SKM-1 treated with dmso at 0.1 percent for 144 hours (cell line): ENCODE data around the gene EME2.

ENCODE experiments used
- DNase-seq: peaks from one replicate; lab custom pipeline; 2025; ENCODE audit not compliant: unreplicated experiment; lab: John Stamatoyannopoulos, UW

The EME2 gene

DNA sequence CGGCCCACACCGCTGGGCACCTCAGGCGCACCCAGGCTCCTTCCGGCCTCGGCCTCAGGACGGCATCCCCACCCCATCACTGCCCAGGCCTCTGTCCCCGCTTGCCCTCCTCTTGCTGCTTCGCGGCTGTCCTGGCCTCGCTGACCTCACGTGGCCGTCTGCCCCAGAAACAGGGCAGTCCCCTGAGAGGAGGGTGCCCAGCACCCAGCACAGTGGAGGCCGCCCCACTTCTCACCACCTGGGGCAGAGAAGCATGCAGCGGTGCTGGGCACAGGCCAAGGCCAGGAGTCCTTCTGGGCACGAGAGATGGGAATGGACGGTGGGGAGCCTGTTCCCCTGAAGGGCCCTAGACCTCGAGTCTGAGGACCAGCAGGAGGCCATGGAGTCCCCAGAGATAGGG, 45.1 kb downstream of the EME2 start:
- DNase-seq: no peak

DNA sequence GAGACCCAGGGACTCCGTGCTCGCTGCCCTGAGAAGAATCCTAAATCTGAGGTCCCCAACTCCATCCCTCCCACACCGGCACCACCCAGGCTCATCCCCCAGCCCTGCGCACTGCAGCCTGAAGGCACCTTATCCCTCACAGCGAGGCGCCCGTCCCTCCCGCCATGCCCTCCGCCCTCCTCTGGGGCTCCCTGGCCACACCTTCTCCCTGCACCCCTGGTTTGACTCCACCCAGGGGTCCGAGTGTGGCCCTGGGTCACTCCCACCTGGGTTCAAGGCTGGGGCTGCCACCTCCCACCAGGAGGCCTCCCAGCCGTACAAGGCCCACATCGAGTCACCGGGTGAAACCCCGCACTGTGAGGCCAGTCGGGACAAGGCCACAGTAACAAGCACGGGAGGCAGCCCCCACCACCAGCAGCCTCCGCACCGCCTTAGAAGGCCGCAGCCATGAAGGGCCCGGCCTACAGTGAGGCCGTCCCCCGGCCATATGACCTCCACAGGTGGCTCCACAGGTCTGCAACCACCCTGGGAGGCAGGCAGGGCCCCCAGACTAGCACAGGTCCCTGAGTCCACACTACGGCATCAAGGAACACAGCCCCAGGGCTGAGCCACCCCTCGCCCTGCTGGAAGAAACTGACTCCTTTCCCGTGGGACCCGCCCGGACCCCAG, 45.7 kb downstream of the EME2 start:
- no peak for DNase-seq

DNA sequence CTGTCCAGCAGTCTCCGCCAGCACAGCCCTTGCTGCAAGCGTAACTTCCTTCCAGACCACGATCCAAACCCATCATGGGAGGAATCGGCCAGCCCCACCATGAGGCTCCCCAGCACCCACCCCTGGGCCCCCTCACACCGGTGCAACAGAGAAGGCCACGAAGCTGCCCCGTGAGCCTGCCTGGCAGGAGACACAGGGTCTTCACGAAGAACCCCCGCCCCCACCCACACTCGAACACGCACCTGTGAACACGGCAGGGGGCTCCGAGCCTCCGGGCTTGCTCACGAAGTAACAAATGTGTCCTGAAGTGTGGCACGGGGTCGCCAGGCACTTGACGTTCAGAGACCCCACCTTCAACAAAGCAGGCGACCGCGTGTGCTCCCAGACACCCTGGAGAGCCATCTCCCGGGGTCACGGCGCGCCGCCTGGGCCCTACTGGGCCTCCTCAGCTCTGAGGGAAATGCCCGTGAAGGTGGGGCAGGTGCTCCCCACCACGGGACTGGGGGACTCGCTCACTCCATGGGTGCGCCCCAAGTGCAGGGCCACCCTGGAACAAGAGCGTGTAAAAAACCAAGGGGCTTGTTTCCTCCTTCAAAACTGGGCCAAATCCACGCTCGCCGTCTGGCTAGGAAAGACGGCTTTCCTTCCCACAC, 46.4 kb downstream of the EME2 start:
- no peak for DNase-seq

DNA sequence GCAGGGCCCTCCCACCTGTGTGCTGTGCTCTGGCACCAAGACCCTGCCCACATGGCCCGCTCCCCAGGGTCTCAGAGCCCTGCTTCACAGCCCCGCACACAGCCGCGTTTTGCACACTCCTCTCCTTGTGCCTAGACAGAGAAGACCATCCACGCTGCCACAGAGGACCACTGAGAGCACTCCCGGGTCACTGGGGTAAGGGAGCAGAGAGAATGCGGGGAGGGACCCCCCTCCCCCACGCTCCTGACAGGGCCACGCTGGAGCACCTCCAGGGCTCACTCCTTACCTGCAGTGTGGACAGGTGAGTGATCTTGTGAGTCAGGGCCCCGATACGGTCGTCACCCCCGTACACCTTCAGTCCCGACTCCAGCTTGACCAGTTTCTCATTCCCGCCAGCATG, 47.0 kb downstream of the EME2 start:
- DNase-seq: no peak

DNA sequence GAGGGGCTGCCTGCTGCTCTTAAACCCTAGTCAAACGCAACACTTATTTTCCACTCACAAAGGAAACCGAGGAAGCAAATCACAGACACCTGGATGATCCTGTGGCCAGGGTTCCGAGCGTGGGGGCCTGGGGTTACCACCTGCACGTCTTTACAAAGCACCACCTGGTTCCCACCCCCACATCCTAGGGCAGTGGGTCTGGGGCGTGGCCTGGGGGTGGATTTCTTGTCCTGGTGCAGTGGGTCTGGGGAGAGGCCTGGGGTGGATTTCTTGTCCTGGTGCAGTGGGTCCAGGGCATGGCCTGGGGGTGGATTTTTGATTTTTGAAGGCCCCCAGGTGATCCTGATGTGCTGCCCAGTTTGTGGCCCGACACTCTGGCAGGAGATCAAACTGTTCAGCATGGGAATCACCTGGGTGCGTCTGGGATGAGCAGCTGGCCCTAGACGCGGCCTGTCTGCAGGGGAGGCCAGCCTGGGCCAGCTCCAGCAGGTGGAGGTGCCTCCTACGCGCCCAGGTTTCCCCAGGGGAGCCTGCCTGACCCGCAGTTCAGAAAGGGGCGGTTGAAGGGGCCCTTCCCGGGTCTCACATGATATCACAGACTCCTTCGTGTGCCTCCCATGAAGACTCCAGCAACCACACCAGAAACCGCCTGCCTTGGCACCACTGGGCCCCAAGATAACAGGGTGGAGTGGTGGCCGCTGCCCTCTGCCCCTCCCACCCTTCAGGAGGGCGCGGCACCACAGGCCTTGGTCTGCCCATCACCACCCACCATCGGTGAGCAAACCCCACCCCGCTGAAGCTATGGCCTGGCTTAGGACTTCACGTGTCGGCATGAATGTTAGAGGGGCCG, 47.7 kb downstream of the EME2 start:
- DNase-seq: no peak

- DNase-seq: no peak
These were observed 48.3 kb downstream of the EME2 start for GRCh38 chr16:1820946-1821290.

DNA sequence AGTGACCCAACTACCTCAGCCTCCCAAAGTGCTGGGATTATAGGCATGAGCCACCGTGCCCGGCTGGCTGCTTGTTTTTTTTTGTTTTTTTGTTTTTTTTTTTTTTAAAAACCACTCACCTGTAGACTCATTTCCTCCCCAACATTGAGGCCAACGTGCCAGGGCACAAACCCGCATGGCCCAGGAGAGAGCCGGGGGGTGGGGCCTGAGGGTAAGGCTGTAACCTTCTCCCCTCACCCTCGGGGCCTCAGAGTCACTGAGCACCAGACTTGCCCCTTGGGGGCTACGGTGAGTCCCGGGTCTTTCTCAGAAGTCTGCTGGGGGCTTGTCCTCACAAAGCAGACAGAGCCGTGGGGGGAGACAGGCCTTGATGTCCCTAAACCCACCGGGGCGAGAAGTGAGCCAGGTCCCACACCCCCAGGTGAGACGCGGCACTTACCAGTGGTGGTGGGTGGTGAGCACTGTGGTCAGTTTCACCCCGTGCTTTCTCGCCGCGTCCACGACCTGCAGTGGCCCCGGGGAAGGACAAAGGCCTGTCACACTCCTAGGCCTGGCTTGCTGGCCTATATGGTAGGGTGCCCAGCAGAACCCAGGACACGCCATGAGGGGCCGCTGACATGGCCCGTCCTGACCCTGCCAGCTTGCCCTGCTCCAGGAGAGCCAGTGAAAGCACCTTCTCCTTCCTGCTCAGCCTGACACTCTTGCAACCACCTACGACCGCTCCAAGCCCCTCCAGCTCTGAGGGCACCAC, 49.4 kb downstream of the EME2 start:
- DNase-seq: no peak

DNA sequence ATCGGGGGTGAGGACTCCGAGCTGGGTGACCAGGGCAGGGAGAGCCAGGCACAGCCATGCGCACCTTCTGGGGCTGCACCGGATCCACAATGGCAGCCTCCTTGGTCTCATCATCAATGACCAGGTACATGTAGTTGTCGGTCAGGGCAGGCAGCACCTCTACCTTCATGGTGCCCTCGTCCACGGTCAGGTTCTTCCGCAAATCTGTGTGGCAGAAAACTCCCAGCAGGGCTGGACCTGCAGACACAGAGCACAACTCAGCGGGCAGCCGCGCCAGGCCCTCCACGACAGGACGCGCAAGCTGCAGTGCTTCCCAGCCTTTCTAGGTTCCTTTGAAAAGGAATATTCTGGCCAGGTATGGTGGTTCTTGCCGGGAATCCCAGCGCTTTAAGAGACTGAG, 50.2 kb downstream of the EME2 start:
- DNase-seq: no peak

DNA sequence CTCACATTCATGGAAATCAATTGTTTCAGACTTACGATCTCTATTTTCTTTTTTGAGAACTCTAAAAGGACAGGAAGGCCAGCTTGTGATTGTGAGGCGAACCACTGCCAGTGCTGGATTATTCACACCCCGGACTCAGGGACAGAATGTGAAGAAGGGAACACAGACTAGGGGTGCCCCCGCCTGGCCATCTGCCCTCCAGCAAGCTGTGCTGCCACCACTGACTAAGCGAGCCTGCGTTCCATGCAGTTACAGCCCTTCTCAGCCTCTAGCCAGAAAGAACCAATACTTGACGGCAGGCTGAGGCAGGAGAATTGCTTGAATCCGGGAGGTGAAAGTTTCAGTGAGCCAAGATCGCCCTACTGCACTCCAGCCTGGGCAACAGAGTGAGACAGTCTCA, 51.2 kb downstream of the EME2 start:
- no peak for DNase-seq

DNA sequence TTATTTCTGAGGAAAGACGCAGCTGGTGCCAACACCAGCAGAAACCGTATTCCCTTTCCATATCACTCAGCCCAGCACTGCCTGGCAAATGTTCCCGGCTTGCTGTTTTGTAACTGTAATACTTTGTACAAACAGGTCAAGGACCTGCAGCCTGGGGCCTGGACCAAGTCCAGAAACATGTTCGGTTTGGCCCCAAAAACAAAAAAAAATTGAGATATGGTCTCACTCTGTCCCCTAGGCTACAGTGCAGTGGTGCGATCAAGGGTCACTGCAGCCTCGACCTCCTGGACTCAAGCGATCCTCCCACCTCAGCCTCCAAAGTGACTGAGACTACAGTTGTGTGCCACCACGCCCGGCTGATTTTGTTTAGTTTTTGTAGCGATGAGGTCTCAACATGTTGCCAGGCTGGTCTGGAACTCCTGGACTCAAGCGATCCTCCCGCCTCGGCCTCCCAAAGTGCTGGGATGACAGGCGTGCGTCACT, 52.8 kb downstream of the EME2 start:
- DNase-seq: no peak
